OCI-LY3 (cell line): ENCODE data around the gene ZFAND2A.

Experiments used
- H2AFZ ChIP-seq: fragments of 200-600, 300-600 bp; shearing (Covaris generic); 2 replicates; pipeline ENCODE4 v1.6.0; 2014; ENCODE audit warnings: antibody characterized with exemption, low read depth, low read length
- H3K27ac ChIP-seq: fragments of 200-600, 300-600 bp; sonication (generic); 2 replicates; pipeline ENCODE4 v1.5.1; 2014; ENCODE audit warnings: mild to moderate bottlenecking, low read length, moderate library complexity, mixed read lengths
- H3K27me3 ChIP-seq: fragments of 200-600, 300-600 bp; sonication (generic); 2 replicates; pipeline ENCODE4 v1.6.1; 2014; ENCODE audit warnings: low read depth, low read length, mixed read lengths
- H3K36me3 ChIP-seq: fragments of 200-600, 300-600 bp; sonication (generic); replicated peaks from 2 replicates; pipeline ENCODE3; 2014; ENCODE audit warnings: low read depth, low read length, mixed read lengths
- H3K4me1 ChIP-seq: fragments of 300-600, 200-600 bp; sonication (generic); 2 replicates; pipeline ENCODE4 v1.6.1; 2014; ENCODE audit warnings: low read length, mixed read lengths
- H3K4me2 ChIP-seq: fragments of 200-600, 300-600 bp; sonication (generic); 2 replicates; pipeline ENCODE4 v1.6.1; 2014; ENCODE audit warnings: low read length, mixed read lengths
- H3K4me3 ChIP-seq: fragments of 300-600, 200-600 bp; sonication (generic); 2 replicates; pipeline ENCODE4 v1.5.1; 2014; ENCODE audit warnings: antibody characterized with exemption, mild to moderate bottlenecking, low read length, moderate library complexity
- H3K79me2 ChIP-seq: fragments of 300-600, 200-600 bp; shearing (Covaris generic); 2 replicates; pipeline ENCODE4 v1.6.1; 2014; ENCODE audit warnings: mild to moderate bottlenecking, low read length, mixed read lengths
- H3K9ac ChIP-seq: fragments of 300-600, 200-600 bp; shearing (Covaris generic); 2 replicates; pipeline ENCODE4 v1.6.0; 2014; ENCODE audit warnings: mild to moderate bottlenecking, low read length, moderate library complexity
- H3K9me3 ChIP-seq: fragments of 200-600, 300-600 bp; shearing (Covaris generic); 2 replicates; pipeline ENCODE4 v1.6.1; 2014; ENCODE audit warnings: low read length, mixed read lengths; ENCODE audit not compliant: insufficient read depth
- H4K20me1 ChIP-seq: fragments of 200-600, 300-600 bp; sonication (generic); 2 replicates; pipeline ENCODE4 v1.6.1; 2016; ENCODE audit warnings: low read length, mixed read lengths; ENCODE audit not compliant: insufficient read depth
- EZH2phosphoT487 ChIP-seq: fragments of 200-600 bp; shearing (Covaris generic); IDR thresholded peaks from 2 replicates; pipeline ENCODE4 v1.6.1; 2018; ENCODE audit warnings: antibody characterized with exemption, mixed run types, low read depth
- TF ChIP-seq, protein P1 (sequence below): fragments of 200-600, 300-600 bp; sonication (generic); IDR thresholded peaks from 2 replicates; pipeline ENCODE4 v1.5.1; 2014; ENCODE audit warnings: antibody characterized with exemption, low read length, low read depth

The ZFAND2A gene

DNA sequence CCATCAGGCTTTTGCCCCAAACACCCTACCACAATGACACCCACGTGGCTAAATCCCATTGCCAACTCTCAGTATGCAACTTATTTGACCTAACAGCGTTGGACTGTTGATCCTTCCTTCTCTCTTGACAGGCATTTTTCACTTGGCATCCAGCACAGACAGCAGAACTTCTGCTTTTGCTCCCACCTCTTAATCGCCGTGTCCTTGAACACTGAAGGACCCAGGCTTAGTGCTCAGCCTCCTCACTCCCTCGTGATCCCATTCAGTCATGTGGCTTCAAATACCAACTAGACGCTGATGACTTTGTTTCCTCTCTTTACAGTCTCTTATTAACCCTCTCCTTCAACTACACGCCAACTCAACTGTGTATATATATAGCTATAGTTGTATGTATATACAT, 25.0 kb downstream of the ZFAND2A start:
- Histone ChIP-seq H3K9me3 (no peaks in the 10 kb centered on the region), H3K27ac (no peak overlapping the region), H3K4me2 (no peak overlapping the region), H3K4me3 (no peak overlapping the region), H3K79me2 (peaks cover 13% of the 10 kb centered on the region), H3K27me3 (no peaks in the 10 kb centered on the region), H3K4me1 (peaks cover 17% of the 10 kb centered on the region), H3K9ac (no peak overlapping the region), H4K20me1 (no peaks in the 10 kb centered on the region), H3K36me3 (peaks cover 3% of the 10 kb centered on the region), H2AFZ (no peak overlapping the region)
- TF ChIP-seq, protein P1, sequence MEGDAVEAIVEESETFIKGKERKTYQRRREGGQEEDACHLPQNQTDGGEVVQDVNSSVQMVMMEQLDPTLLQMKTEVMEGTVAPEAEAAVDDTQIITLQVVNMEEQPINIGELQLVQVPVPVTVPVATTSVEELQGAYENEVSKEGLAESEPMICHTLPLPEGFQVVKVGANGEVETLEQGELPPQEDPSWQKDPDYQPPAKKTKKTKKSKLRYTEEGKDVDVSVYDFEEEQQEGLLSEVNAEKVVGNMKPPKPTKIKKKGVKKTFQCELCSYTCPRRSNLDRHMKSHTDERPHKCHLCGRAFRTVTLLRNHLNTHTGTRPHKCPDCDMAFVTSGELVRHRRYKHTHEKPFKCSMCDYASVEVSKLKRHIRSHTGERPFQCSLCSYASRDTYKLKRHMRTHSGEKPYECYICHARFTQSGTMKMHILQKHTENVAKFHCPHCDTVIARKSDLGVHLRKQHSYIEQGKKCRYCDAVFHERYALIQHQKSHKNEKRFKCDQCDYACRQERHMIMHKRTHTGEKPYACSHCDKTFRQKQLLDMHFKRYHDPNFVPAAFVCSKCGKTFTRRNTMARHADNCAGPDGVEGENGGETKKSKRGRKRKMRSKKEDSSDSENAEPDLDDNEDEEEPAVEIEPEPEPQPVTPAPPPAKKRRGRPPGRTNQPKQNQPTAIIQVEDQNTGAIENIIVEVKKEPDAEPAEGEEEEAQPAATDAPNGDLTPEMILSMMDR, result no peak
- no peak for TF ChIP-seq EZH2phosphoT487

DNA sequence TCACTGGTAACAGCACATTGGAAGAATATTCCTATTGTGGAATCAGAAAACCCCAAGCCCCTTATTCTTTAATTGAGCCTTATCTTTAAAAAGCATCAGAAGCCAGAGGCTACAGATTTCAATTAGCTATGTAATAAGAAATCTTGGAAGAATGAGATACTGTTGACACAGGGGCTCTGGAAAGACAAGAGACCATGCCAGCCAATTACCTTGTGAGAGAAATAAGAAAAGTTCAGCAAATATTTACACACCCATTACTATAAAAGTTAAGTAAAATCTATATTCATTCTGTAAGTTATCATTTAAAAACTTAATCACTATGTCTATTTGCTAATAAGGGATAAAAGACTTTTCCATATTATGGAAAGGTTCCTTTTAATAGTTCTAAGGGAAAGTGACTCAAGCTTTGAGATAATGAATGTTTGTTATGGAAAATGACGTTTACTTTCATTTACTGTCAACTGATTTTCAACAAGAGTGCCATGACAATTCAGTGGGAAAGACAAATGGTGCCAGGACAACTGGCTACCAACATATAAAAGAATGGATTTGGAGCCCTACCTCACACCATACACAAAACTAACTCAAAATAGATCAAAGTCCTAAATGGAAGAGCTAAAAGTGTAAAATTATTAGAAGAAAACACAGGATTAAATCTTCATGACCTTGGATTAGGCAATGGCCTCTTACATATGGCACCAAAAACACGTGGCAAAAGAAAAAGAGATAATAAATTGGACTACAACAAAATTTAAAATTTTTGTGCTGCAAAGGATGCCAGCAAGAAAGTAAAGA, 28.3 kb downstream of the ZFAND2A start:
- H3K4me3 ChIP-seq, result no peak overlapping the region

DNA sequence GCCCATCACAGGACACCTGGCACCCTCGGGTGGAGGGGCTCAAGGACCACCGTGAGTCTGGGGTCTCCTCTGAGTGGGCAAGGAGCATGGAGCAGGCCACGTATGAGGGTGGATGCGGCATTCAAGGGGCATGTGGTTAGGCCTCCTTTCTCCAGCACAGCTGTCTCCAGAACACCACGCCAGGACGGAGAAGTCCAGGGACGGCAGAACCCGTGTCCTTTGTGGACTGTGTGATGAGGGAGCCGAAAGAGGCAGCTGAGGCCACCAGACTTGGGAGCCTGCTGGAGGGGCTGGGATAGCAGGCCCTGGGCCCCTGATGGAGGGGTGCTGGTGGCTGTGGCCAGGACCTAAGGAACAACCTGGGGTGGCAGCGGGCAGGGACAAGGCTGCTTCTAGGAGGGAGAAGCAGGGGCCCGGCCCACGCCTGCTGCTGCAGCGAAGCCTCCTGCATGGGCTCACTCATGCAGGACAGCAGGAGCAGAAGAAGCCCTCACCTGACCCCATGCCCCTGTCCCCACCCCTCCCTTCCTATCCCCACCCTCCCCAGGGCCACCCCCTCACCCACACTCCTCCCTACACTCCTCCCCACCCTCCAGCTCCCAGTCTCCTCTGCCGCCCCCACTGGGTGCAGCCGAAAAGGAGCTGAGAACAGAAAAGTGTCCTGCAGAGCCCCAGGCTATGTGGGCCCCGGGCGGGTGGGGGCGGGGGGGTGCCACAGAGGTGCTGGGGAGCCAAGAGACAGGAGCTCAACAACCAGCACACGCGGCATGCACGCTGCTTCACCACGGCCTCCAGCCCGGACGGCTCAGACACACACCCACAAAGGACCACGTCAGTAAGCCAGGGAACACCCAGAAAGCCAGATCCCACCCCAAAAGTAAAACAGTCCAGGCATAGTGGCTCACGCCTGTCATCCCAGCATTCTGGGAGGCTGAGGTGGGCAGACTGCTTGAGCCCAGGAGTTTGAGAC, 29.7 kb downstream of the ZFAND2A start:
- no peak overlapping the region for H3K4me2 ChIP-seq
- no peak overlapping the region for H3K4me3 ChIP-seq
- no peak overlapping the region for H3K9ac ChIP-seq
- H3K27ac ChIP-seq, result no peak overlapping the region
- H3K27me3 ChIP-seq, result no peaks in the 10 kb centered on the region
- H2AFZ ChIP-seq, result no peak overlapping the region
- no peak for TF ChIP-seq EZH2phosphoT487
- TF ChIP-seq, protein P1, result no peak
- H4K20me1 ChIP-seq, result no peaks in the 10 kb centered on the region
- peaks cover 3% of the 10 kb centered on the region for H3K36me3 ChIP-seq
- H3K9me3 ChIP-seq, result no peaks in the 10 kb centered on the region
- H3K79me2 ChIP-seq, result no peaks in the 10 kb centered on the region; the same call in none of the 2 replicates
- H3K4me1 ChIP-seq, result no peaks in the 10 kb centered on the region

More for the DNA sequence above, 28.3 kb downstream of the ZFAND2A start:
- Histone ChIP-seq H3K9me3 (no peaks in the 10 kb centered on the region), H3K4me2 (no peak overlapping the region), H3K27ac (no peak overlapping the region), H2AFZ (no peak overlapping the region), H3K79me2 (peaks cover 1% of the 10 kb centered on the region), H3K36me3 (peaks cover 3% of the 10 kb centered on the region), H3K4me1 (peaks cover 1% of the 10 kb centered on the region; the same call in 1 of the 2 replicates), H3K27me3 (no peaks in the 10 kb centered on the region), H4K20me1 (no peaks in the 10 kb centered on the region), H3K9ac (no peak overlapping the region)
- TF ChIP-seq, protein P1, result no peak
- TF ChIP-seq EZH2phosphoT487, result no peak

DNA sequence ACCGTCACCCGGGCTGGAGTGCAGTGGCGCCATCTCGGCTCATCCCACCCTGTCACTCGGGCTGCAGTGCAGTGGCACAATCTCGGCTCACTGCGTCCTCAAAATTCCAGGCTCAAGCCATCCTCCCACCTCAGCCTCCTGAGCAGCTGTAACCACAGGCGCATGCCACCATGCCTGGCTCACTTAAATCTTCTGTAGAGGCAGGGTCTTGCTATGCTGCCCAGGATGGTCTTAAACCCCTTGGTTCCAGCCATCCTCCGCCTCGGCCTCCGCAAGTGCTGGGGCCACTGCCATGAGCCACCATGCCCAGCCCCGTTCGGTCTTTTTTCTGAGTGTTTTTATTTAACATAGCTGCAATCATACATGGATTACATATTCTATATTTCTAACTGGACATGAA, 30.6 kb downstream of the ZFAND2A start:
- Histone ChIP-seq H3K36me3 (peaks cover 3% of the 10 kb centered on the region), H3K4me1 (no peaks in the 10 kb centered on the region), H3K27ac (no peak overlapping the region), H4K20me1 (no peaks in the 10 kb centered on the region), H3K9ac (no peak overlapping the region), H3K4me2 (no peak overlapping the region), H3K79me2 (no peaks in the 10 kb centered on the region; the same call in none of the 2 replicates), H3K9me3 (no peaks in the 10 kb centered on the region), H3K27me3 (no peaks in the 10 kb centered on the region), H3K4me3 (no peak overlapping the region), H2AFZ (no peak overlapping the region)
- no peak for TF ChIP-seq EZH2phosphoT487
- TF ChIP-seq, protein P1, result no peak
